Glutamatergic neuron (in vitro differentiated cells): ENCODE results near the gene PRR36. TPM values are rescaled to one million over a fixed set of nuclear protein-coding genes. Genes with fewer than 3 reads are reported as not detected.

Experiments
- DNase-seq: peaks from one replicate; pipeline ENCODE4 v3.0.0; 2022
- H3K27ac Mint-ChIP-seq: one replicate; pipeline ENCODE4 v1.8.0; 2020; ENCODE audit warnings: mild to moderate bottlenecking, mixed read lengths, inconsistent platforms; ENCODE audit not compliant: unreplicated experiment
- H3K27me3 Mint-ChIP-seq: one replicate; pipeline ENCODE4 v1.8.0; 2020; ENCODE audit warnings: mild to moderate bottlenecking, moderate library complexity, mixed read lengths, inconsistent platforms; ENCODE audit not compliant: unreplicated experiment
- H3K36me3 Mint-ChIP-seq: one replicate; pipeline ENCODE4 v1.8.0; 2020; ENCODE audit warnings: mild to moderate bottlenecking, mixed read lengths, inconsistent platforms; ENCODE audit not compliant: unreplicated experiment
- H3K4me1 Mint-ChIP-seq: one replicate; pipeline ENCODE4 v1.8.0; 2020; ENCODE audit warnings: mild to moderate bottlenecking, low read depth, mixed read lengths, inconsistent platforms; ENCODE audit not compliant: unreplicated experiment
- H3K4me3 Mint-ChIP-seq: one replicate; pipeline ENCODE4 v1.8.0; 2020; ENCODE audit warnings: mild to moderate bottlenecking, mixed read lengths, inconsistent platforms; ENCODE audit not compliant: unreplicated experiment
- H3K9me3 Mint-ChIP-seq: one replicate; pipeline ENCODE4 v1.8.0; 2020; ENCODE audit warnings: mild to moderate bottlenecking, moderate library complexity, mixed read lengths, inconsistent platforms; ENCODE audit not compliant: unreplicated experiment
- total RNA-seq: library from RNA; stranded (reverse); fragmentation: NEBNext Ultra II Directional; extraction: Animal tissue kit (Norgen Biotek cat#: 25700); gene quantifications from one replicate; pipeline ENCODE4 v1.2.1, GENCODE V29; 2021; ENCODE audit not compliant: unreplicated experiment
- TF ChIP-seq, protein P1 (sequence below): fragments of 200-600 bp; sonication (generic); IDR thresholded peaks from one replicate; pipeline ENCODE4 v1.5.0; 2021; ENCODE audit not compliant: partially characterized antibody, unreplicated experiment

PRR36 gene
- total RNA-seq, 1 donor from 2014 or later: 37.4 TPM

DNA sequence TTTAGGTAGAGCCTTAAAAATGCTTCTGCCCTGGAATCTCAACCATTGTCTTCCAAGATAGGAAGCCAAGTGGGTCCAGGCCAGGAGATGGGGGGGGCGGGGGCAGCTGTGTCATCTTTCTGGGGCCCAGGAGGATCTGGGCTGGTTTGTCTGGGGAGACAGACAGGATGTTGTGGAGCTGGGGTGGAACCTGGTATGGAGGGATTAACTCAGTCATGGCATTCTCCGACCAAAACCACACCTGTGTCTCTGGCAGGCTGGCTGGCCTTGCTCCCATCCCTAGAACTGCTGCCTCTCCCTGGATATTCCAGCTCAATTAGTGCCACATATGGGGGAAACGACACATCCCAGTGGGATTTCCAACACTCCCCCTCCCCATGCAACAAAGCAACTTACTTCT, 26.7 kb upstream of the PRR36 start:
- H3K4me1 Mint-ChIP-seq: peaks cover 10% of the 10 kb centered on the region
- TF ChIP-seq, protein P1, sequence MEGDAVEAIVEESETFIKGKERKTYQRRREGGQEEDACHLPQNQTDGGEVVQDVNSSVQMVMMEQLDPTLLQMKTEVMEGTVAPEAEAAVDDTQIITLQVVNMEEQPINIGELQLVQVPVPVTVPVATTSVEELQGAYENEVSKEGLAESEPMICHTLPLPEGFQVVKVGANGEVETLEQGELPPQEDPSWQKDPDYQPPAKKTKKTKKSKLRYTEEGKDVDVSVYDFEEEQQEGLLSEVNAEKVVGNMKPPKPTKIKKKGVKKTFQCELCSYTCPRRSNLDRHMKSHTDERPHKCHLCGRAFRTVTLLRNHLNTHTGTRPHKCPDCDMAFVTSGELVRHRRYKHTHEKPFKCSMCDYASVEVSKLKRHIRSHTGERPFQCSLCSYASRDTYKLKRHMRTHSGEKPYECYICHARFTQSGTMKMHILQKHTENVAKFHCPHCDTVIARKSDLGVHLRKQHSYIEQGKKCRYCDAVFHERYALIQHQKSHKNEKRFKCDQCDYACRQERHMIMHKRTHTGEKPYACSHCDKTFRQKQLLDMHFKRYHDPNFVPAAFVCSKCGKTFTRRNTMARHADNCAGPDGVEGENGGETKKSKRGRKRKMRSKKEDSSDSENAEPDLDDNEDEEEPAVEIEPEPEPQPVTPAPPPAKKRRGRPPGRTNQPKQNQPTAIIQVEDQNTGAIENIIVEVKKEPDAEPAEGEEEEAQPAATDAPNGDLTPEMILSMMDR: no peak
- DNase-seq: no peak
- no peaks in the 10 kb centered on the region for H3K36me3 Mint-ChIP-seq
- no peak overlapping the region for H3K27ac Mint-ChIP-seq
- H3K9me3 Mint-ChIP-seq: peaks cover 10% of the 10 kb centered on the region
- no peak overlapping the region for H3K4me3 Mint-ChIP-seq
- peaks cover 12% of the 10 kb centered on the region for H3K27me3 Mint-ChIP-seq

GRCh38 chr19:7900401-7900870, 26.2 kb upstream of the PRR36 start:
- peaks cover 7% of the 10 kb centered on the region for H3K4me1 Mint-ChIP-seq
- H3K36me3 Mint-ChIP-seq: no peaks in the 10 kb centered on the region
- TF ChIP-seq, protein P1: no peak
- peaks cover 11% of the 10 kb centered on the region for H3K27me3 Mint-ChIP-seq
- H3K27ac Mint-ChIP-seq: no peak overlapping the region
- H3K9me3 Mint-ChIP-seq: peaks cover 8% of the 10 kb centered on the region
- H3K4me3 Mint-ChIP-seq: no peak overlapping the region
- DNase-seq: no peak

DNA sequence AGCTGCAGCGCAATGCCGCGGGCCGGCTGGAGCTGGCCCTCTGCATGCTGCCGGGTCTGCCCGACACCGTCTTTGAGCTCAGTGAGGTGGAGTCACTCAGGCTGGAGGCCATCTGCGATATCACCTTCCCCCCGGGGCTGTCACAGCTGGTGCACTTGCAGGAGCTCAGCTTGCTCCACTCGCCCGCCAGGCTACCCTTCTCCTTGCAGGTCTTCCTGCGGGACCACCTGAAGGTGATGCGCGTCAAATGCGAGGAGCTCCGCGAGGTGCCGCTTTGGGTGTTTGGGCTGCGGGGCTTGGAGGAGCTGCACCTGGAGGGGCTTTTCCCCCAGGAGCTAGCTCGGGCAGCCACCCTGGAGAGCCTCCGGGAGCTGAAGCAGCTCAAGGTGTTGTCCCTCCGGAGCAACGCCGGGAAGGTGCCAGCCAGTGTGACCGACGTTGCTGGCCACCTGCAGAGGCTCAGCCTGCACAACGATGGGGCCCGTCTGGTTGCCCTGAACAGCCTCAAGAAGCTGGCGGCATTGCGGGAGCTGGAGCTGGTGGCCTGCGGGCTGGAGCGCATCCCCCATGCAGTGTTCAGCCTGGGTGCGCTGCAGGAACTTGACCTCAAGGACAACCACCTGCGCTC, 25.7 kb upstream of the PRR36 start:
- no peak for DNase-seq
- H3K27me3 Mint-ChIP-seq: peaks cover 11% of the 10 kb centered on the region
- H3K27ac Mint-ChIP-seq: no peak overlapping the region
- H3K9me3 Mint-ChIP-seq: peaks cover 5% of the 10 kb centered on the region
- no peak overlapping the region for H3K4me3 Mint-ChIP-seq
- H3K36me3 Mint-ChIP-seq: no peaks in the 10 kb centered on the region
- H3K4me1 Mint-ChIP-seq: peaks cover 4% of the 10 kb centered on the region
- TF ChIP-seq, protein P1: no peak

GRCh38 chr19:7898967-7899366, 24.8 kb upstream of the PRR36 start:
- no peak overlapping the region for H3K27ac Mint-ChIP-seq

DNA sequence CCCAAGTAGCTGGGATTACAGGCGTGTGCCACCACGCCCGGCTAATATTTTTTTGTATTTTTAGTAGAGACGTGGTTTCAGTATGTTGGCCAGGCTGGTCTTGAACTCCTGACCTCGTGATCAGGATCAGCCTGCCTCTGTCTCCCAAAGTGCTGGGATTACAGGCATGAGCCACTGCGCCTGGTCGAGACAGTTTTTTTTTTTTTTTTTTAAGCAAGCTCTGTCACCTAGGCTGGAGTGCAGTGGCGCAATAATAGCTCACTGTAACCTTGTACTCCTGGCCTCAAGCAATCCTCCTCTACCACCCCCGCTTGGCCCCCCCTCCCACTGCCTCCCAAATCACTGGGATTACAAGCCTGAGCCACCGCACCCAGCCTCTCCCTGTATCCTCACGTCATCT, 23.1 kb upstream of the PRR36 start:
- Mint-ChIP-seq H3K4me3 (no peak overlapping the region), H3K36me3 (no peaks in the 10 kb centered on the region), H3K27ac (no peak overlapping the region), H3K9me3 (no peaks in the 10 kb centered on the region), H3K27me3 (peaks cover 4% of the 10 kb centered on the region), H3K4me1 (no peaks in the 10 kb centered on the region)
- TF ChIP-seq, protein P1: no peak
- DNase-seq: no peak

More at GRCh38 chr19:7898967-7899366, 24.8 kb upstream of the PRR36 start:
- no peak overlapping the region for H3K4me3 Mint-ChIP-seq
- peaks cover 4% of the 10 kb centered on the region for H3K9me3 Mint-ChIP-seq
- TF ChIP-seq, protein P1: no peak
- no peak for DNase-seq
- H3K27me3 Mint-ChIP-seq: peaks cover 11% of the 10 kb centered on the region
- no peaks in the 10 kb centered on the region for H3K36me3 Mint-ChIP-seq
- peaks cover 2% of the 10 kb centered on the region for H3K4me1 Mint-ChIP-seq
